A549 (cell line): Measurements from ENCODE around the gene NIM1K. TPM values are rescaled to one million over a fixed set of nuclear protein-coding genes. Genes with fewer than 3 reads are reported as not detected.

Experiments used
- ATAC-seq, 2 experiments: fragments of 200-7000 bp in 1 of 2; fragments of >200 bp in 1 of 2; cut with Nextera tagmentation in 1 of 2; cut with Tn5 transposase in 1 of 2; 3 replicates each; pipeline versions ENCODE4 v1.8.0 to v1.9.1; 2018 to 2020; ENCODE audit warnings: mild to moderate bottlenecking in 1 of 2, moderate library complexity in 1 of 2
- CTCF ChIA-PET: fragments of 300-600 bp; sonication (Branson Sonifier 250); formaldehyde crosslinking; extraction: SDS; loops from one replicate; lab custom pipeline; 2021; ENCODE audit warnings: antibody characterized with exemption, inconsistent platforms; lab: Yijun Ruan, JAX
- POLR2A ChIA-PET: fragments of 350-600 bp; formaldehyde crosslinking; extraction: SDS; loops from one replicate; lab custom pipeline; 2021; ENCODE audit warnings: antibody characterized with exemption, inconsistent platforms; lab: Yijun Ruan, JAX
- DNase-seq, 2 experiments: peaks; one replicate each; pipeline versions ENCODE4 v3.0.0 to v3.0.0-alpha.2; 2011 to 2016; ENCODE audit warnings: low read depth in 1 of 2, low spot score in 1 of 2
- FAIRE-seq: peaks from 2 replicates; lab custom pipeline; 2011; peaks lifted over from hg19 to GRCh38; lab: Jason Lieb, UNC
- H3K27ac ChIP-seq, 2 experiments: fragments of >200 bp; sonication (Bioruptor Twin); formaldehyde crosslinking; 3 replicates each; pipeline ENCODE4 v1.5.1; 2016 to 2017
- H3K4me1 ChIP-seq: fragments of >200 bp; sonication (Bioruptor Twin); formaldehyde crosslinking; 3 replicates; pipeline ENCODE4 v1.6.1; 2016
- H3K4me2 ChIP-seq: fragments of >200 bp; sonication (Bioruptor Twin); formaldehyde crosslinking; 3 replicates; pipeline ENCODE4 v1.6.1; 2016
- H3K4me3 ChIP-seq: fragments of >200 bp; sonication (Bioruptor Twin); formaldehyde crosslinking; 3 replicates; pipeline ENCODE4 v1.5.1; 2016
- H3K9me3 ChIP-seq: fragments of >200 bp; sonication (Bioruptor Twin); formaldehyde crosslinking; 3 replicates; pipeline ENCODE4 v1.6.1; 2016
- CBX8 ChIP-seq: fragments of 200-600 bp; sonication (generic); IDR thresholded peaks from 2 replicates; pipeline ENCODE4 v1.6.1; 2016
- CEBPB ChIP-seq, 2 experiments: fragments of >200 bp in 1 of 2; sonication (Bioruptor Twin) in 1 of 2; formaldehyde crosslinking in 1 of 2; IDR thresholded peaks; 2 replicates each; pipeline ENCODE4 v1.6.1; 2012 to 2016
- CHD4 ChIP-seq: fragments of 200-600 bp; sonication (generic); IDR thresholded peaks from 2 replicates; pipeline ENCODE4 v1.6.1; 2016; ENCODE audit warnings: antibody characterized with exemption, mild to moderate bottlenecking, borderline replicate concordance
- EHMT2 ChIP-seq: fragments of 200-600 bp; sonication (generic); IDR thresholded peaks from 2 replicates; pipeline ENCODE4 v1.6.1; 2016; ENCODE audit warnings: antibody characterized with exemption, low read depth, mild to moderate bottlenecking, moderate library complexity
- EP300 ChIP-seq, 2 experiments: fragments of >200 bp; sonication (Bioruptor Twin); formaldehyde crosslinking; IDR thresholded peaks; 2 replicates in 1 of 2; 3 replicates in 1 of 2; pipeline ENCODE4 v1.6.1; 2016 to 2017
- ESRRA ChIP-seq: fragments of 150-350 bp; IDR thresholded peaks from 2 replicates; pipeline ENCODE4 v1.6.1; 2014; ENCODE audit warnings: mild to moderate bottlenecking, low read length, borderline replicate concordance
- FOSB ChIP-seq: fragments of 250-450 bp; sonication (Bioruptor Pico); IDR thresholded peaks from 2 replicates; pipeline ENCODE4 v1.5.0; 2020; ENCODE audit warnings: mild to moderate bottlenecking, moderate library complexity
- FOXS1 ChIP-seq: fragments of 250-450 bp; sonication (Bioruptor Pico); IDR thresholded peaks from 2 replicates; pipeline ENCODE4 v1.5.0; 2020; ENCODE audit warnings: mild to moderate bottlenecking, moderate library complexity
- GATA3 ChIP-seq: IDR thresholded peaks from 2 replicates; pipeline ENCODE4 v1.6.1; 2012; ENCODE audit warnings: borderline replicate concordance
- HDAC2 ChIP-seq: fragments of 200-600 bp; sonication (generic); IDR thresholded peaks from 2 replicates; pipeline ENCODE4 v1.6.1; 2016
- HEYL ChIP-seq: fragments of 250-450 bp; sonication (Bioruptor Pico); IDR thresholded peaks from 2 replicates; pipeline ENCODE4 v1.8.0; 2021; ENCODE audit warnings: mild to moderate bottlenecking, moderate library complexity
- HOXA7 ChIP-seq: fragments of 250-450 bp; sonication (Bioruptor Pico); IDR thresholded peaks from 2 replicates; pipeline ENCODE4 v1.5.0; 2020; ENCODE audit warnings: mild to moderate bottlenecking, moderate library complexity
- HOXB13 ChIP-seq: fragments of 250-450 bp; sonication (Bioruptor Pico); IDR thresholded peaks from 2 replicates; pipeline ENCODE4 v1.5.0; 2020; ENCODE audit warnings: low read depth, mild to moderate bottlenecking, moderate library complexity
- HOXB5 ChIP-seq: fragments of 250-450 bp; sonication (Bioruptor Pico); IDR thresholded peaks from 2 replicates; pipeline ENCODE4 v1.5.0; 2020; ENCODE audit warnings: mild to moderate bottlenecking, moderate library complexity
- KDM1A ChIP-seq: fragments of 200-600 bp; sonication (generic); IDR thresholded peaks from 2 replicates; pipeline ENCODE4 v1.6.1; 2016; ENCODE audit warnings: low read depth, mild to moderate bottlenecking
- MYC ChIP-seq: IDR thresholded peaks from 2 replicates; pipeline ENCODE4 v1.6.1; 2012; ENCODE audit warnings: mild to moderate bottlenecking, inconsistent platforms, low read length, improper control_type of control experiment, borderline replicate concordance
- NFE2L2 ChIP-seq: fragments of 150-350 bp; conservative IDR thresholded peaks from 2 replicates; pipeline ENCODE4 v1.6.1; 2014; ENCODE audit warnings: low read length
- POLR2A ChIP-seq: IDR thresholded peaks from 2 replicates; pipeline ENCODE4 v1.6.1; 2012; ENCODE audit warnings: mild to moderate bottlenecking, low read length
- RAD21 ChIP-seq, 2 experiments: fragments of >200 bp in 1 of 2; sonication (Bioruptor Twin) in 1 of 2; formaldehyde crosslinking in 1 of 2; IDR thresholded peaks in 1 of 2; conservative IDR thresholded peaks in 1 of 2; 2 replicates in 1 of 2; 3 replicates in 1 of 2; pipeline ENCODE4 v1.6.1; 2012 to 2018; ENCODE audit warnings: inconsistent platforms in 1 of 2
- RFX5 ChIP-seq: fragments of 450-650 bp; IDR thresholded peaks from 2 replicates; pipeline ENCODE4 v1.7.1; 2014; ENCODE audit warnings: antibody characterized with exemption, mild to moderate bottlenecking, moderate library complexity
- SMC3 ChIP-seq: fragments of >200 bp; sonication (Bioruptor Twin); formaldehyde crosslinking; IDR thresholded peaks from 3 replicates; pipeline ENCODE4 v1.6.1; 2018; ENCODE audit warnings: inconsistent platforms
- SREBF2 ChIP-seq: fragments of 450-650 bp; IDR thresholded peaks from 2 replicates; pipeline ENCODE4 v1.6.1; 2014; ENCODE audit warnings: mild to moderate bottlenecking, moderate library complexity
- TFCP2L1 ChIP-seq: fragments of 250-450 bp; sonication (Bioruptor Pico); IDR thresholded peaks from 2 replicates; pipeline ENCODE4 v1.5.0; 2021; ENCODE audit warnings: mild to moderate bottlenecking
- TP53 ChIP-seq: fragments of 250-450 bp; sonication (Bioruptor Pico); IDR thresholded peaks from 2 replicates; pipeline ENCODE4 v1.5.0; 2021; ENCODE audit warnings: mild to moderate bottlenecking, moderate library complexity
- ZC3H11A ChIP-seq: fragments of 450-650 bp; IDR thresholded peaks from 2 replicates; pipeline ENCODE4 v1.6.1; 2014; ENCODE audit warnings: antibody characterized with exemption, mild to moderate bottlenecking
- ZNF302 ChIP-seq: fragments of 250-450 bp; sonication (Bioruptor Pico); IDR thresholded peaks from 2 replicates; pipeline ENCODE4 v1.9.0; 2021; ENCODE audit warnings: inconsistent platforms, mild to moderate bottlenecking, moderate library complexity
- ZSCAN20 ChIP-seq: fragments of 250-450 bp; sonication (Bioruptor Pico); IDR thresholded peaks from 2 replicates; pipeline ENCODE4 v1.8.0; 2022; ENCODE audit warnings: mild to moderate bottlenecking, moderate library complexity
- WGBS: methylation state at CpG from one replicate; pipeline ENCODE4 v1.1.6; 2017; ENCODE audit errors: missing lambda C conversion rate; 5-methylcytosine and 5-hydroxymethylcytosine counted together
- polyA plus RNA-seq, 4 experiments: library from polyadenylated mRNA; depleted of rRNA in 3 of 4; stranded (reverse); fragments of >200 nt; fragmentation: RNase III in 1 of 4; extraction: RNeasy Plus Mini Kit Qiagen cat#74134 plus additional on column Dnase treatment in 1 of 4; gene quantifications; 2 replicates in 3 of 4; 3 replicates in 1 of 4; pipeline ENCODE4 v1.2.3, GENCODE V29; 2011 to 2017
- TF ChIP-seq, protein P1 (sequence below): fragments of 450-650 bp; IDR thresholded peaks from 2 replicates; pipeline ENCODE4 v1.6.1; 2014; ENCODE audit warnings: antibody characterized with exemption
- TF ChIP-seq, protein P2 (sequence below): fragments of >200 bp; sonication (Bioruptor Twin); formaldehyde crosslinking; IDR thresholded peaks from 3 replicates; pipeline ENCODE4 v1.6.1; 2016
- TF ChIP-seq, protein P3 (sequence below): IDR thresholded peaks from 2 replicates; pipeline ENCODE4 v1.6.1; 2012
- TF ChIP-seq, protein P4 (sequence below): fragments of 200-600 bp; sonication (generic); IDR thresholded peaks from 2 replicates; pipeline ENCODE4 v1.6.1; 2016; ENCODE audit warnings: antibody characterized with exemption, mild to moderate bottlenecking, moderate library complexity

Gene NIM1K
- polyA plus RNA-seq, 2 of the 4 experiments (the other 2 are of a cell fraction) = 0.06 to 0.23 TPM

DNA sequence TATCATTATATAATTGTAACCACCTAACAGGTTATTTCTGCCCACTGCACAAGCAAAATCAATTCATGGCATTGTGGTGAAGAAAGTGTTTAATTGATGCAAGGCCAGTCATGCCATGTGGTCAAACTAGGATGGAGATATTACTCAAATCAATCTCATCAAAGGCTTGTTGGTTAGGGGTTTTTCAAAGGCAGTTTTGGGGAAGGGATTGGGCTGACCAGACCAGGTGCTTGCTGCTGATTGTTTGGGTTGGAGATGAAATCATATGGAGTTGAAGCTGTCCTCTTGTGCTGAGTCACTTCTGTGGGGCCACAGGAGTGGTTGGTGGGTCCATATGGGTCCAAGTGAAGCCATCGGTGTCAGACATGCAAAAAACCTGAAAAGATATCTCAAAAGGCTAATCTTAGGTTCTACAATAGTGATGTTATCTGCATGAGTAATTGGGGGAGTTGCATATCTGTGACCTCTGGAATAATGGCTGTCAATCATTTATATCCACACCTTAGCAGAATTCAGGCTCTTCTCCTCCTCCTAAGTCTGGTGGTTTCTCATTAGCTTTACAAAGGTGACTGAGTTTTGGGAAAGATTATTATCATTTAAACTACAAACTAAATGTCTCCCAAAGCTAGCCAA is 76.3 kb downstream of the NIM1K start:
- CTCF ChIA-PET = interaction anchor here (1.0 to 1.5 kb wide), 2 partner anchors 27 to 36 kb away, joined by 3 read pairs; no protein-coding TSS in a partner anchor
- WGBS = 69% methylated on average over 1 of the region's 1 CpG
- no peak for FAIRE-seq
- TF ChIP-seq GATA3 = no peak
- no peak for TF ChIP-seq EHMT2
- no peak for TF ChIP-seq TFCP2L1 (CRISPR knock-in tag)
- no peak for TF ChIP-seq ZSCAN20
- no peak for TF ChIP-seq NFE2L2
- TF ChIP-seq KDM1A = no peak
- TF ChIP-seq ZC3H11A = no peak
- TF ChIP-seq HEYL = no peak
- TF ChIP-seq, protein P1, sequence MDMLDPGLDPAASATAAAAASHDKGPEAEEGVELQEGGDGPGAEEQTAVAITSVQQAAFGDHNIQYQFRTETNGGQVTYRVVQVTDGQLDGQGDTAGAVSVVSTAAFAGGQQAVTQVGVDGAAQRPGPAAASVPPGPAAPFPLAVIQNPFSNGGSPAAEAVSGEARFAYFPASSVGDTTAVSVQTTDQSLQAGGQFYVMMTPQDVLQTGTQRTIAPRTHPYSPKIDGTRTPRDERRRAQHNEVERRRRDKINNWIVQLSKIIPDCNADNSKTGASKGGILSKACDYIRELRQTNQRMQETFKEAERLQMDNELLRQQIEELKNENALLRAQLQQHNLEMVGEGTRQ = no peak
- TF ChIP-seq TP53 = no peak
- TF ChIP-seq MYC = no peak
- TF ChIP-seq ZNF302 (CRISPR knock-in tag) = no peak
- no peak for TF ChIP-seq EP300 (IDR thresholded peaks at IDR 0.05)
- no peak for TF ChIP-seq HOXB13 (CRISPR knock-in tag)
- TF ChIP-seq CHD4 = no peak
- TF ChIP-seq RAD21 (conservative IDR thresholded peaks at IDR 0.05 in 1 of 2, IDR thresholded peaks at IDR 0.05 in 1 of 2) = no peak
- TF ChIP-seq, all 56 proteins: peak for 0
- Histone ChIP-seq H3K4me3 (no peak overlapping the region), H3K4me1 (no peaks in the 10 kb centered on the region), H3K4me2 (no peak overlapping the region), H3K27ac (no peak overlapping the region), H3K9me3 (no peaks in the 10 kb centered on the region; the same call in 2 of the 3 replicates)
- DNase-seq = no peak
- POLR2A ChIA-PET = no interaction called here
- no peak for ATAC-seq

DNA sequence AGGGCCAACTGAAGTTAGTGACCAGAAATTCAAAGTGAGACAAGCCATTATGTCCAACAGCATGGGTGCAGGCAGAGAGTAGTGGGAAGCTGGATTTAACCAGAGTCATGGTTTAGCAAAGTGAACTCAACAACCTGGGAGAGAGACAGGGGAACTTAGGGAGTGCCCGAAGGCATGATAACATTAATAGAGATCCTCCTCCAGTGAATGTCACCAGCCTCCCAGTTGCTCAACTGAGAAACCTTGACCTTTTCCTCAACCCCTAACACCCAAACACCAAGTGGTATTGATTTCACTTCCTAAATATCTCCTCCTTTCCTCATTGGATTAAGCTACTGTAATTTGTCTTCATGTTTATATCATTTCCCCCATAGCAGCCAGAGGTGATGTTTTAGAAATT is 78.6 kb downstream of the NIM1K start:
- H3K4me3 ChIP-seq = no peak overlapping the region
- no peak overlapping the region for H3K27ac ChIP-seq
- TF ChIP-seq MYC (no peak), CHD4 (no peak), CEBPB (IDR thresholded peaks at IDR 0.05) (no peak), ZC3H11A (no peak), EHMT2 (no peak), SREBF2 (no peak)
- no peaks in the 10 kb centered on the region; the same call in 2 of the 3 replicates for H3K9me3 ChIP-seq
- FAIRE-seq (no peak), DNase-seq (no peak), ATAC-seq (no peak)
- POLR2A ChIA-PET = no interaction called here
- H3K4me2 ChIP-seq = no peak overlapping the region
- H3K4me1 ChIP-seq = no peaks in the 10 kb centered on the region
- CTCF ChIA-PET = no interaction called here
- 63% methylated on average over 1 of the region's 1 CpG for WGBS

DNA sequence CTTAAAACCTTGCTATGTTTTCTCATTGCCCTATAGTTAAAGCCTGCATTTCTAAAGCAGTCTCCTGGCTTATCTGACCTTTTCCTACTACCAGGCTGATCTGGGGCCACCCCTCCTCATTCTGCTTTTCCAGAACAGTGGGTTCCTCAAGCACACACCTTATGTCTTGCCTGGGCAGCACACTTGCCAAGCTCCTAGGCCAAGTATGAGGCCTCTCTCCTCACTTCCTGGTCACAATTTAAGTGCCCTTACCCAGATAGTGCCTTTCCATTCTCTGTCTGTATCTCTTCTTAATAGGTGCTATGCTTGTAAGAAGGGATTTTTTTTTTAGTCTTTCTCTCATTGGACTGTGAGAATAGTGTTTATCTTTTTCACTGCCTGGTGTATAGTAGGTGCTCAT is 81.5 kb downstream of the NIM1K start:
- H3K4me3 ChIP-seq = no peak overlapping the region
- no peak for ATAC-seq
- DNase-seq = no peak
- no peaks in the 10 kb centered on the region for H3K9me3 ChIP-seq
- no peaks in the 10 kb centered on the region for H3K4me1 ChIP-seq
- ChIA-PET POLR2A (no interaction called here), CTCF (interaction anchor here (1.1 kb wide), 1 partner anchor 21 kb away, joined by 3 read pairs; no protein-coding TSS in a partner anchor)
- H3K27ac ChIP-seq = no peak overlapping the region
- FAIRE-seq = no peak
- no peak overlapping the region for H3K4me2 ChIP-seq
- TF ChIP-seq SMC3 (no peak), RAD21 (conservative IDR thresholded peaks at IDR 0.05 in 1 of 2, IDR thresholded peaks at IDR 0.05 in 1 of 2) (no peak), FOXS1 (CRISPR knock-in tag) (no peak), POLR2A (no peak), FOSB (CRISPR knock-in tag) (no peak), HOXB5 (CRISPR knock-in tag) (no peak), HDAC2 (no peak), RFX5 (no peak), HOXA7 (CRISPR knock-in tag) (no peak), CBX8 (no peak), ZSCAN20 (no peak), ESRRA (no peak)
- TF ChIP-seq, protein P2, sequence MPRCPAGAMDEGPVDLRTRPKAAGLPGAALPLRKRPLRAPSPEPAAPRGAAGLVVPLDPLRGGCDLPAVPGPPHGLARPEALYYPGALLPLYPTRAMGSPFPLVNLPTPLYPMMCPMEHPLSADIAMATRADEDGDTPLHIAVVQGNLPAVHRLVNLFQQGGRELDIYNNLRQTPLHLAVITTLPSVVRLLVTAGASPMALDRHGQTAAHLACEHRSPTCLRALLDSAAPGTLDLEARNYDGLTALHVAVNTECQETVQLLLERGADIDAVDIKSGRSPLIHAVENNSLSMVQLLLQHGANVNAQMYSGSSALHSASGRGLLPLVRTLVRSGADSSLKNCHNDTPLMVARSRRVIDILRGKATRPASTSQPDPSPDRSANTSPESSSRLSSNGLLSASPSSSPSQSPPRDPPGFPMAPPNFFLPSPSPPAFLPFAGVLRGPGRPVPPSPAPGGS = no peak
- TF ChIP-seq, protein P3, sequence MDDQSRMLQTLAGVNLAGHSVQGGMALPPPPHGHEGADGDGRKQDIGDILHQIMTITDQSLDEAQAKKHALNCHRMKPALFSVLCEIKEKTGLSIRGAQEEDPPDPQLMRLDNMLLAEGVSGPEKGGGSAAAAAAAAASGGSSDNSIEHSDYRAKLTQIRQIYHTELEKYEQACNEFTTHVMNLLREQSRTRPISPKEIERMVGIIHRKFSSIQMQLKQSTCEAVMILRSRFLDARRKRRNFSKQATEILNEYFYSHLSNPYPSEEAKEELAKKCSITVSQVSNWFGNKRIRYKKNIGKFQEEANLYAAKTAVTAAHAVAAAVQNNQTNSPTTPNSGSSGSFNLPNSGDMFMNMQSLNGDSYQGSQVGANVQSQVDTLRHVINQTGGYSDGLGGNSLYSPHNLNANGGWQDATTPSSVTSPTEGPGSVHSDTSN = no peak
- TF ChIP-seq, protein P4, sequence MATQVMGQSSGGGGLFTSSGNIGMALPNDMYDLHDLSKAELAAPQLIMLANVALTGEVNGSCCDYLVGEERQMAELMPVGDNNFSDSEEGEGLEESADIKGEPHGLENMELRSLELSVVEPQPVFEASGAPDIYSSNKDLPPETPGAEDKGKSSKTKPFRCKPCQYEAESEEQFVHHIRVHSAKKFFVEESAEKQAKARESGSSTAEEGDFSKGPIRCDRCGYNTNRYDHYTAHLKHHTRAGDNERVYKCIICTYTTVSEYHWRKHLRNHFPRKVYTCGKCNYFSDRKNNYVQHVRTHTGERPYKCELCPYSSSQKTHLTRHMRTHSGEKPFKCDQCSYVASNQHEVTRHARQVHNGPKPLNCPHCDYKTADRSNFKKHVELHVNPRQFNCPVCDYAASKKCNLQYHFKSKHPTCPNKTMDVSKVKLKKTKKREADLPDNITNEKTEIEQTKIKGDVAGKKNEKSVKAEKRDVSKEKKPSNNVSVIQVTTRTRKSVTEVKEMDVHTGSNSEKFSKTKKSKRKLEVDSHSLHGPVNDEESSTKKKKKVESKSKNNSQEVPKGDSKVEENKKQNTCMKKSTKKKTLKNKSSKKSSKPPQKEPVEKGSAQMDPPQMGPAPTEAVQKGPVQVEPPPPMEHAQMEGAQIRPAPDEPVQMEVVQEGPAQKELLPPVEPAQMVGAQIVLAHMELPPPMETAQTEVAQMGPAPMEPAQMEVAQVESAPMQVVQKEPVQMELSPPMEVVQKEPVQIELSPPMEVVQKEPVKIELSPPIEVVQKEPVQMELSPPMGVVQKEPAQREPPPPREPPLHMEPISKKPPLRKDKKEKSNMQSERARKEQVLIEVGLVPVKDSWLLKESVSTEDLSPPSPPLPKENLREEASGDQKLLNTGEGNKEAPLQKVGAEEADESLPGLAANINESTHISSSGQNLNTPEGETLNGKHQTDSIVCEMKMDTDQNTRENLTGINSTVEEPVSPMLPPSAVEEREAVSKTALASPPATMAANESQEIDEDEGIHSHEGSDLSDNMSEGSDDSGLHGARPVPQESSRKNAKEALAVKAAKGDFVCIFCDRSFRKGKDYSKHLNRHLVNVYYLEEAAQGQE = no peak
